ENCODE measurements around the gene MRPL58. TPM values are rescaled to one million over a fixed set of nuclear protein-coding genes. Genes with fewer than 3 reads are reported as not detected.
A peak's percentile ranks its signal among the peaks of the same experiment; 100 is the strongest.

The MRPL58 gene
- total RNA-seq, 2 experiments from 2014 or later: 53.6 to 62.4 TPM

DNA sequence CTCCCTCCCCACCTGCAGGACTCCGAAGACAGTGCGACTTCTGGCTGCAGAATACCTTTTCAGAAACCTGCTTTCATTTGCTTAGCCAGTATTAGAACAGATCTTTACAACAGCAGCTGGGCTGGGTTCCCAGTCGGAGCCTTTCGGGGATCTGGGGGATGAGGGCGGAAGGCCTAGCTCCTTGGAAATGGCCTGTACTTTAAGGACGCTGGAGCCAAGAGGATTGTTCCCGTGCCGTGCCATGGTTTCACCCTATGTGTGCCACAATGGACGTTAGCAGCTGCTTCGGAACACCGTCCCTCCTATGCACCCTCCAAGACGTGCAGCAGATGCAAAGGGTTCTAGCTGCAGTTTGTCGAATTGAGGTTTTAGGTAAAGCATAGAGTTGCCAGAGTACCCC, 50.7 kb downstream of the MRPL58 start:
- DNase-seq: no peak
- ATAC-seq: no peak
- ChIA-PET POLR2A (interaction anchor here (1.2 kb wide), 1 partner anchor 15 kb away, joined by 6 read pairs; no protein-coding TSS in a partner anchor), CTCF (interaction anchor here (1.5 to 2.0 kb wide), 2 partner anchors 10 to 102 kb away, joined by 4 to 6 read pairs; no protein-coding TSS in a partner anchor)
- intact Hi-C loops (cut with micrococcal nuclease): no loop called here
- no peak overlapping the region for H3K4me3 Mint-ChIP-seq
- peaks cover 3% of the 10 kb centered on the region for H3K36me3 Mint-ChIP-seq (ENCODE audit: low read depth)
- H3K9me3 Mint-ChIP-seq: no peaks in the 10 kb centered on the region
- H3K27me3 Mint-ChIP-seq: no peaks in the 10 kb centered on the region
- TF ChIP-seq, protein P1, sequence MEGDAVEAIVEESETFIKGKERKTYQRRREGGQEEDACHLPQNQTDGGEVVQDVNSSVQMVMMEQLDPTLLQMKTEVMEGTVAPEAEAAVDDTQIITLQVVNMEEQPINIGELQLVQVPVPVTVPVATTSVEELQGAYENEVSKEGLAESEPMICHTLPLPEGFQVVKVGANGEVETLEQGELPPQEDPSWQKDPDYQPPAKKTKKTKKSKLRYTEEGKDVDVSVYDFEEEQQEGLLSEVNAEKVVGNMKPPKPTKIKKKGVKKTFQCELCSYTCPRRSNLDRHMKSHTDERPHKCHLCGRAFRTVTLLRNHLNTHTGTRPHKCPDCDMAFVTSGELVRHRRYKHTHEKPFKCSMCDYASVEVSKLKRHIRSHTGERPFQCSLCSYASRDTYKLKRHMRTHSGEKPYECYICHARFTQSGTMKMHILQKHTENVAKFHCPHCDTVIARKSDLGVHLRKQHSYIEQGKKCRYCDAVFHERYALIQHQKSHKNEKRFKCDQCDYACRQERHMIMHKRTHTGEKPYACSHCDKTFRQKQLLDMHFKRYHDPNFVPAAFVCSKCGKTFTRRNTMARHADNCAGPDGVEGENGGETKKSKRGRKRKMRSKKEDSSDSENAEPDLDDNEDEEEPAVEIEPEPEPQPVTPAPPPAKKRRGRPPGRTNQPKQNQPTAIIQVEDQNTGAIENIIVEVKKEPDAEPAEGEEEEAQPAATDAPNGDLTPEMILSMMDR (IDR thresholded peaks at IDR 0.05): no peak
- H3K4me1 Mint-ChIP-seq (ENCODE audit: low read depth): peaks cover 32% of the 10 kb centered on the region
- no peak overlapping the region for H3K27ac Mint-ChIP-seq

DNA sequence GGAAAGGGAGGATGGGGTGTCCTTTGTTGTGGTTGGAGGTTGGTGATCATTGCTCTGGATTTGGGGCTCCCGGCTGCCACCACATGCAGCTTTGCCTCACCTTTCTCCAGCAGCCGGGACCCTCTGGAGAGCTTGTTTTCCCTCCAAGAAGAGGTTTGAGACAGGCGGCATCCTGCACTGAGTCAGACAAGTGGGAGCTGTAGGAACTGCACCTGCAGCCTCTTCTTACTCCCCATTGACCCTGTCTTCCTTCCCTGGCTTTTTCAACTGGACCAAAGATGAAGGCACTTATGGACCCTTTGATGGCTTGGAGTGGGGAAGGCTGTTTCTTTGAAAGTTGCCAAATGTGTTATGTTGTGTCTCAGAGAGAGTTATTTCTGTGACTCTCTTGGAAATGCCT, 51.2 kb downstream of the MRPL58 start:
- TF ChIP-seq, protein P1 (IDR thresholded peaks at IDR 0.05): no peak
- POLR2A ChIA-PET: interaction anchor here (1.2 kb wide), 1 partner anchor 16 kb away, joined by 6 read pairs; no protein-coding TSS in a partner anchor
- Mint-ChIP-seq H3K27me3 (no peaks in the 10 kb centered on the region), H3K4me3 (no peak overlapping the region), H3K27ac (no peak overlapping the region), H3K36me3 (ENCODE audit: low read depth) (peaks cover 3% of the 10 kb centered on the region), H3K9me3 (no peaks in the 10 kb centered on the region), H3K4me1 (ENCODE audit: low read depth) (peaks cover 32% of the 10 kb centered on the region)
- no peak for ATAC-seq
- DNase-seq: no peak
- intact Hi-C loops (cut with micrococcal nuclease): no loop called here
- CTCF ChIA-PET: interaction anchor here (2.0 kb wide), 1 partner anchor 102 kb away, joined by 6 read pairs; no protein-coding TSS in a partner anchor

DNA sequence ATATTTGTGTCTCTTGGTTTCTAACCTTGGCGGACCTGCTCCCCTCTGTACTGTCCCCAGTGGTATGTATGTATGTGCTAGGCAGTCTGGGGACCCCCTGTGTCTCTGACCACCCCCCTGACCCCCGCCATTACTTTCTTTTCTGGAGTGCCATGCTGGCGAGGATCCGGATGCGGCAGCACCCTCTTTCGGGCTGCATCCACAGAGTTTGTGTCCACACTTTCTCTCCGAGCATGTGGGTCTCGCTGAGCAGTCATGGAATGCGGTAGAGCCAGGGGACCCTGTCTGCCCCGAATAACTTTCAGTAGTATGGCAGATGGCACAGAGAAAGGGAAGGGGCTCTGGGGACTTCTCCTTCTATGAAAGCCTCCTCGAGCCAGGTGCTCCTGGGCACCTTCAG, 51.6 kb downstream of the MRPL58 start:
- H3K4me1 Mint-ChIP-seq (ENCODE audit: low read depth): peaks cover 35% of the 10 kb centered on the region
- intact Hi-C loops (cut with micrococcal nuclease): no loop called here
- H3K4me3 Mint-ChIP-seq: no peak overlapping the region
- no peaks in the 10 kb centered on the region for H3K27me3 Mint-ChIP-seq
- CTCF ChIA-PET: interaction anchor here (2.0 kb wide), 1 partner anchor 103 kb away, joined by 6 read pairs; no protein-coding TSS in a partner anchor
- H3K27ac Mint-ChIP-seq: no peak overlapping the region
- DNase-seq: no peak
- TF ChIP-seq, protein P1 (IDR thresholded peaks at IDR 0.05): no peak
- no peaks in the 10 kb centered on the region for H3K9me3 Mint-ChIP-seq
- no peak for ATAC-seq
- POLR2A ChIA-PET: no interaction called here
- H3K36me3 Mint-ChIP-seq (ENCODE audit: low read depth): peaks cover 3% of the 10 kb centered on the region

DNA sequence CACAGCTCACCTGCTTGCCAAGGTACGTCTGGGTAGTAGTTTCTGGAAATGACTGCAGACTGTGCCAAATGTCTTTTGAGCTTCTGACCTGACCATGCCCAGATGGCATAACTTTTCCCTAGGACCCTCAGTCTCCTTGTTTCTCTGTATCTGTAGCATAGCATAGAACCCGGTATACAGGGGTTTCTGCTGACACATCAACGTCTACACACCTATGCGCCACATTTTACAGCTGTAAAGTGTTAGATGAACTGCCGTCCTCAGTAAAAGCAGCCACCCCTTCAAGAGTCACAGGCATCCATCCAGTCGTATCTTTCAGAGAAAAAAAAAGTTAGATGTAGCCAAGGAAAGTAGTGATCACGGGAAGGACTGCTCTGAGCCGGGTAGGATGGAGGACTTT, 52.0 kb downstream of the MRPL58 start:
- Mint-ChIP-seq H3K4me1 (ENCODE audit: low read depth) (peaks cover 33% of the 10 kb centered on the region), H3K27ac (no peak overlapping the region), H3K36me3 (ENCODE audit: low read depth) (peaks cover 3% of the 10 kb centered on the region), H3K9me3 (no peaks in the 10 kb centered on the region), H3K27me3 (no peaks in the 10 kb centered on the region), H3K4me3 (no peak overlapping the region)
- ChIA-PET POLR2A (no interaction called here), CTCF (interaction anchor here (2.0 kb wide), 1 partner anchor 103 kb away, joined by 6 read pairs; no protein-coding TSS in a partner anchor)
- ATAC-seq: no peak
- DNase-seq: no peak
- TF ChIP-seq, protein P1 (IDR thresholded peaks at IDR 0.05): no peak
- intact Hi-C loops (cut with micrococcal nuclease): no loop called here

DNA sequence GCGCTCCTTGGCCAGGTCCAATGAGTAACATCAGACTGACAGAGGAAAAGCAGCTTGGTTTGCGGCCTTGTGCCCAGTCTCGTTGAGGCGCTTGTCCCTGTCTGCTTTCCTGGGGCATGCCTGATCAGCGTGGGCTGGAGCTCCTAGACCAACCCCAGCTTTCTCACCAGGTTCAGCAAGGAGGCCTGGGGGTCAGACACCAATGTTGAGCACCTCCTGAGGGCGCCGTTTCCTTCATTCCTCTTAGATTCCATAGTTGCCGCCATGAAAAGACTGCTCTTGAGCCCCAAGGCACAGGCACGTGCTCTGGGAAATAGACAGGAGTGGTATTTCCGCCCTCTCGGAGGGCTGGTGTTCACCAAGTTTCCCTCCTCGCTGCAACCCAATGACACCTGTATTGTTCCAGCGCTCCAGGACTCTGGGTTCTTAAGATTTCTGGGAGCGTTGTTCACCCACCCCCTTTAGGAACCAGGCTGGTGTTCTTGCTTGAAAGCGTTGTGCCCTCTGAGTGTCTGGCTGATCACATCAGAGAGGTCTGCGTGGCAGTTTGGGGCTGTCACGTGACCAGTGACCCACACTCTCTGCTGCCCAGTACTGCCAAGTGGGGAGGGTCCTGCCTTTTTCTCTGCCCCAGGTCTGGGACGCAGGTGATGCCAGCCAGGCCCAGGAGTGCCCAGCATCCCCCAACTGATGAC, 52.5 kb downstream of the MRPL58 start:
- DNase-seq (no peak), ATAC-seq (no peak)
- POLR2A ChIA-PET: no interaction called here
- intact Hi-C loops (cut with micrococcal nuclease): no loop called here
- Mint-ChIP-seq H3K4me1 (ENCODE audit: low read depth) (peaks cover 32% of the 10 kb centered on the region), H3K36me3 (ENCODE audit: low read depth) (peaks cover 3% of the 10 kb centered on the region), H3K9me3 (no peaks in the 10 kb centered on the region), H3K27ac (peak overlapping the region; percentile 78), H3K4me3 (no peak overlapping the region), H3K27me3 (no peaks in the 10 kb centered on the region)
- CTCF ChIA-PET: interaction anchor here (2.0 kb wide), 1 partner anchor 104 kb away, joined by 6 read pairs; no protein-coding TSS in a partner anchor
- TF ChIP-seq, protein P1 (IDR thresholded peaks at IDR 0.05): no peak

Data from activated CD8-positive, alpha-beta T cell treated with anti-CD3 and anti-CD28 coated beads for 36 hours (primary cell).